Cerebellar cortex (tissue), 1 donor: Measurements from ENCODE around the gene PFKFB2.

Source experiments
- DNase-seq: peaks from one replicate; pipeline ENCODE4 v3.0.0-alpha.2; 2015; ENCODE audit warnings: low spot score

Gene PFKFB2

DNA sequence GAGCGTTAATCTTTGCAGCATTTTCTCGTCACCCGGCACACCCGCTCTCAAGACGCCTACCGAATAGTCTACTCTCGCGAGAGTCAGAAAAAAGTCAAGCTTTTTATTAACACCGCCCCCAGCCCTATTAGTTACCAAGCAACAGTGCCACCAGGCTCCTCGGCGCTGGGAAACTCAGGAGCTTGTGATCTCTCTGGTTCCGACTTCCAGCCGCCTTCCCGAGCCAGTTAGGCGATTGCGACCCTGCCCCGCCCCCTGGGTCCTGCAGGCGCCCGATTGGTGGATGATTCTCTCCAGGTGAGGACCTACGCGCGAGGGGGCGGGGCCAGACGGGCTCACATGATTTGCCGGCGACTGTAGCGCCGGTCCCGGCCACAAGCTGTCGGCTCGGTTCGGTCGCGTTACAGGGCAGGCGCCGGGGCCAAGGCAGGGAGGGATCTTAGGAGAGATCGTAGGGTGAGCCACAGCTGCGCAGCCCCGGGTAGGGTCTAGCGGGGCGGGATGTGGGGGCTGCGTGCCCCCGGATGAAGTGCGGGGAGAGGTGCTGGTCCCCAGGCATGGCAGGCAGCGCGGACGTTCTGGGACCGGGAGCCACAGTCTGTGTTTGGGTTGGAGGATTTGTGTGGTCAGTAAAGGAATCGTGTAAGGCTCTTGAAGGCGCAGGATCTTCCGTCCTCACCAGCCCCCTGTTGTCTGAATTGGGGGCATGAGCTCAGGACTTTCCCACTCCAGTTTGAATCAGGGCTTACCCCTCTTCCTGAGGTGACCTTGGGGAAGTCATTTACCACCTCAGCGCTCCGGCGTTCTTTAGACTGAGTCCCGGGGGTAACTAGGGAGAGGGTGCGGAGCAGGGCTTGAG lies at the start of gene PFKFB2:
Gene PFKFB2, plus strand, starts transcription at position 365 of the 859 bp plus-strand sequence. CDS start 1,443 bp downstream, outside the sequence.
- DNase-seq = peak; percentile 100

- DNase-seq = peak; percentile 47
Measured at GRCh38 chr1:207004931-207005830, 47.9 kb upstream of the PFKFB2 start.

DNA sequence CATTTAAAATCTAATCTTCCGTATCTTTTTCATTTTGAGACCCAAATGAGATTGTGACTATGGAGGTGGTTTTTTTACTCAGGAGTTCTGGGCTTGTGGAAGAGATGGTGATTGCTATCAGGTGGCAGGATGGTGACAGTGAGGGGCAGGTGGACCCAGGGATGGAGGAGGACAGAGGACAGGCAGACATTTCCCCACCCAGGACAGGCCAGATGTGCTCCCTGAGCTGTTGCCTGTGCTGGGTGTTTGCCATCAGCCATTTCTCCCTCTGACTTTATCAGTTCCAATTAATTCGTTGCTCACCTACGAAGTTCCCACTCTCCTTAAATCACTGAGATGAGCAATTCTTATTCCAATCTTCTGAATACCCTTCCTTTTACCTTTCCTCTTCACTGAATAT lies 47.0 kb upstream of the PFKFB2 start:
- no peak for DNase-seq

- DNase-seq = no peak
Measured at GRCh38 chr1:207006914-207007313, 46.2 kb upstream of the PFKFB2 start.

GRCh38 chr1:207007352-207008033 lies 45.6 kb upstream of the PFKFB2 start:
- DNase-seq = no peak

- DNase-seq = no peak
Measured at GRCh38 chr1:207009182-207009850, 43.8 kb upstream of the PFKFB2 start.

GRCh38 chr1:207009945-207010344 lies 43.1 kb upstream of the PFKFB2 start:
- no peak for DNase-seq

DNA sequence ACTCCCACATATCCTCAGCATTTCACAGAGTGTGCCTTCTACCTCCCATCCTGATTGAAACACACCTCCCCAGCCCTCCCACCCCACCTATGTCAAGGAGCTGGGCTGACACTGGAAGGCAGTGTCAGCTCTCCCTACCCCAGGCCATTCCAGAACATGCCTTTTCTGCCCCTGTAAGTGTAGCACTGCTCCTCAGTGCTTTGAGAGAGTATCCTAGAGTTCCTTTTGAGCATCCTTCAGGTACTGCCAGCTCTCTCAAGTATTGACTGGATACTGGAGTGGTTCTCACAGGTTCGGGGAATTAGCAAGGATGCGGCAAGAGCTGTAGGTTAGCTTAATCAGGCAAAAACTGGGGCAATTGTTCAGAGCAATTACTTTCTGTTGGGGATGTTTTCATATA lies 42.3 kb upstream of the PFKFB2 start:
- no peak for DNase-seq

DNA sequence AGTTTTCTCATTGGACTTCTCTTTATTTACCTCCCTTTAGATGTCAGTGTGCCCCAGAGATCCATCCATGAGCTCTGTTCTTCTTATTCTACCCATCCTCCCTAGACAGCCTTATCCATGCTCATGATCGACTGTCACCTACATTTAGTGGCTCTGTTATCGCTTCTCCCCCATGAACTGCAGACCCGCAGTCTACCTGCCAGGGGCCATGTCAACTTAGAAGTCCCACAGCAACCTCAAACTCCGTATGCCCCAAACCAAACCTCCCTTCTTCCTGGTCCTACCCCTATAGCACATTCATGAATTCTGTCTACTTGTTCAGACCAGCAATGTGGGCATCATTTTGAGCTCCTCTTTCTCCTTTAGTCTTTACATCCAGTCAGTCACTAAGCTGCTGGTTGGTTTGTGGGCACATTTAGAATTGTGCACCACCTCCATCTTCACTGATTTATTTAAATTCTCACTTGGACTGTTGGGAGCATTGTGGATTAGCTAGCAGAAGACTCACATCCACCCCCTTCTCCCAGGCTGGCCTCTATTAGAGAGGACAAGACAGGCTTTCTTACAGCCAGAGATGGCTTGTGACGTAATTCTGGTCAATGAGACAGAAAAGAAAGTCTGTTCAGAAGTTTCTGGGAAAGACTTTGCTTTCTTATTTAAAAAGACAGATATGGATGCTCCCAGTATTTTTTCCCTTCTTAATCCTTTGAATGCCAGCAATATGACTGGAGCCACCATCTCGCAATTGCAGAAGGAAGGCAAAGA lies 39.6 kb upstream of the PFKFB2 start:
- no peak for DNase-seq

- no peak for DNase-seq
Measured at GRCh38 chr1:207014728-207015127, 38.3 kb upstream of the PFKFB2 start.

DNA sequence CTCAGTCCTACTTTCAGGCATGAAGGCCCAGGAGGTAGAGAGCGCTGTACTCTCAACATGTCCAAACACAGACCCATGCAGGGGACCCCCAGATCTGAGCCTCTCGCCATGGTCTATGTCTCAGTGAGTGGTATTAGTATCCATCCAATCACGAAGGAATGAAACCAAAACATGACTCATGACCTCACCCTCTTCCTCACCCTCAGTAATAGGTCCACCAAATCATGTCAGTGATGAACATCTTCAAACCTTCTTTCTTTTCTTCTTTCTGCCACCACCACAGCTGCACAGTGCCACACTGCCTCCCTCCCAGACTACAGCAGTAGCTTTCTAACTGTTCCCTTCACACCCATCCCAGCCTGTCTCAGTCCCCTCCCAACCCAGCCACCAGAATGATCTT lies 37.3 kb upstream of the PFKFB2 start:
- DNase-seq = no peak

- DNase-seq = no peak
Measured at GRCh38 chr1:207017615-207018559, 35.2 kb upstream of the PFKFB2 start.

- DNase-seq = no peak
Measured at GRCh38 chr1:207018707-207019106, 34.4 kb upstream of the PFKFB2 start.

GRCh38 chr1:207019161-207019560 lies 33.9 kb upstream of the PFKFB2 start:
- DNase-seq = no peak

DNA sequence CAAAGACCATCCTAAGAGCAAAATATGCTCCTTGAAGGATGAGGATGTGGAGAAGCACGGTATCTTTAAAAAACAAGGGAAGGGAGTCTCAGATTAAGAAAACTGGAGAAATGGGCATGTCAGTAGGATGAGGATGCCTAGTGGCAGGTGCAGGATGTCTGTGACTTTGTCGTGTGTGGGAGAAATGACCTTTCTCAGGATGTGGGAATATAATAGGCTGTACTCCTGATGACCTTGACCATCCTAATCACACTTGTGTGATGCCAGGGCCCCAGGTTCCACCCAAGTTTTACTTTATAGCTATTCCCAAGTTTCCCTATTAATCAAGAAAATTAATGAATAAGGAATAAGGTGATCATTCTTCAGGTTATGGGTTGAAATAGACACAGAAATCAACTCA lies 33.4 kb upstream of the PFKFB2 start:
- no peak for DNase-seq

- DNase-seq = no peak
Measured at GRCh38 chr1:207020065-207020708, 32.9 kb upstream of the PFKFB2 start.

GRCh38 chr1:207020709-207021107 lies 32.4 kb upstream of the PFKFB2 start:
- no peak for DNase-seq

GRCh38 chr1:207021139-207021861 lies 31.8 kb upstream of the PFKFB2 start:
- DNase-seq = no peak
